ENCODE data around the gene E2F2. TPM values are rescaled to one million over a fixed set of nuclear protein-coding genes. Genes with fewer than 3 reads are reported as not detected.
"Not testable (repeated sequence)": the region's sequence is repeated elsewhere in the genome, so short reads cannot be mapped to it uniquely, and the experiment has no call there.

E2F2 gene
- total RNA-seq, 1 donor from 2014 or later, result 0.72 TPM

GRCh38 chr1:23505851-23506250 lies 25.2 kb downstream of the E2F2 start:
- H3K27me3 Mint-ChIP-seq (ENCODE audit: low read depth), result no peaks in the 10 kb centered on the region
- no peak overlapping the region for H3K27ac Mint-ChIP-seq (ENCODE audit: unreplicated experiment)
- peaks cover 1% of the 10 kb centered on the region for H3K36me3 Mint-ChIP-seq (ENCODE audit: low read depth)
- no peaks in the 10 kb centered on the region for H3K4me1 Mint-ChIP-seq (ENCODE audit: low read depth)
- no peak overlapping the region for H3K4me3 Mint-ChIP-seq (ENCODE audit: unreplicated experiment)
- no peak for DNase-seq (ENCODE audit: low spot score)
- no peaks in the 10 kb centered on the region for H3K9me3 Mint-ChIP-seq (ENCODE audit: low read depth)
- no peak for TF ChIP-seq CTCF (IDR thresholded peaks at IDR 0.05)

- H3K4me3 Mint-ChIP-seq (ENCODE audit: unreplicated experiment); DNase-seq (ENCODE audit: low spot score); H3K27me3 Mint-ChIP-seq (ENCODE audit: low read depth); H3K9me3 Mint-ChIP-seq (ENCODE audit: low read depth); H3K4me1 Mint-ChIP-seq (ENCODE audit: low read depth); H3K27ac Mint-ChIP-seq (ENCODE audit: unreplicated experiment); H3K36me3 Mint-ChIP-seq (ENCODE audit: low read depth): not testable (repeated sequence)
Measured at GRCh38 chr1:23504156-23504555, 26.9 kb downstream of the E2F2 start.

- no peak overlapping the region for H3K27ac Mint-ChIP-seq (ENCODE audit: unreplicated experiment)
- DNase-seq (ENCODE audit: low spot score), result no peak
- H3K4me1 Mint-ChIP-seq (ENCODE audit: low read depth), result no peaks in the 10 kb centered on the region
- H3K9me3 Mint-ChIP-seq (ENCODE audit: low read depth), result no peaks in the 10 kb centered on the region
- H3K36me3 Mint-ChIP-seq (ENCODE audit: low read depth), result no peaks in the 10 kb centered on the region
- no peak for TF ChIP-seq CTCF (IDR thresholded peaks at IDR 0.05)
- no peak overlapping the region for H3K4me3 Mint-ChIP-seq (ENCODE audit: unreplicated experiment)
- no peaks in the 10 kb centered on the region for H3K27me3 Mint-ChIP-seq (ENCODE audit: low read depth)
Measured at GRCh38 chr1:23502951-23503350, 28.1 kb downstream of the E2F2 start.

DNA sequence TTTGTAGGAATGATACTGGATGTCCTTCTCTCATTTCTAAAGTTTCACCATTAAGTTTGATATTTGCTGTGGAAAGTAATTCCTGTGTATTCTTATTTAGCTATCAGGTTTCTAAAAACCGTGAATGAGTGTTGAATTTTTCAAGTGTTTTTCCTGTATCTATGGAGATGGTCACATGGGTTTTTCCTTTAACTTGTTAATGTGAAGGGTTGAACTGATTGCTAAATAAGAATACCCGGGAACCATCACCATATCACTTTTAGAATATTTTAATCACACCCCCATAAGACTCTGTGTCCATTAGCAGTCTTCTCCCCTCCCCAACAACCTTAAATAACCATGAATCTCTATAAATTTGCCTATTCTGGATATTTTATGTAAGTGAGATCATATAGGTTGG lies 30.6 kb downstream of the E2F2 start:
- Mint-ChIP-seq H3K9me3 (ENCODE audit: low read depth) (no peaks in the 10 kb centered on the region), H3K36me3 (ENCODE audit: low read depth) (no peaks in the 10 kb centered on the region), H3K27ac (ENCODE audit: unreplicated experiment) (no peak overlapping the region), H3K4me3 (ENCODE audit: unreplicated experiment) (no peak overlapping the region), H3K4me1 (ENCODE audit: low read depth) (no peaks in the 10 kb centered on the region), H3K27me3 (ENCODE audit: low read depth) (no peaks in the 10 kb centered on the region)
- no peak for DNase-seq (ENCODE audit: low spot score)
- no peak for TF ChIP-seq CTCF (IDR thresholded peaks at IDR 0.05)

DNA sequence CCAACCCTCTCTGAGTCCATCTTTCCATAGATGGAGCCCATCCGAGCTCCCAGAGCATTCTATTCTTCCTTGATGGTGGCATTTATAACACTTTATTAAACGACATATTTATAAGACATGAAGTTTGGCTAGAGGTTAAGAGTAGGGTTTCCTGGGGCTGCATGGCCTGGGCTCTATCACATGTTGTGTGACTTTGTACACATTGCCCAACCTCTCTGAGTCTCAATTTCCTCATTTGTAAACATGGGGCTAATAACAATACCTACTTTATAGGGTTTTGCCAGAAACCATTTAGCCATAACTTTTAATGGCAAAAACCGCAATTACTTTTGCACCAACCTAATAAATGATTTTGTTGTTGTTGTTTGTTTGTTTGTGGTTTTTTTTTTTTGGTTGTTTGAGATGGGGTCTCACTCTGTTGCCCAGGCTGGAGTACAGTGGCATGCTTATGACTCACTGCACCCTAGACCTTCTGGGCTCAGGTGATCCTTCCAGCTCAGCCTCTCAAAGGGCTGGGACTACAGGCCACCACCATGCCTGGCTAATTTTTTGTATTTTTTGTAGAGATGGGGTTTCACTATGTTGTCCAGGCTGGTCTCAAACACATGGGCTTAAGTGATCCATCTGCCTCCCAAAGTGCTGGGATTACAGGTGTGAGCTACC lies 33.1 kb downstream of the E2F2 start:
- Mint-ChIP-seq H3K36me3 (ENCODE audit: low read depth) (no peaks in the 10 kb centered on the region), H3K4me1 (ENCODE audit: low read depth) (no peaks in the 10 kb centered on the region), H3K4me3 (ENCODE audit: unreplicated experiment) (no peak overlapping the region), H3K27me3 (ENCODE audit: low read depth) (peaks cover 2% of the 10 kb centered on the region), H3K9me3 (ENCODE audit: low read depth) (no peaks in the 10 kb centered on the region), H3K27ac (ENCODE audit: unreplicated experiment) (no peak overlapping the region)
- no peak for DNase-seq (ENCODE audit: low spot score)
- TF ChIP-seq CTCF (IDR thresholded peaks at IDR 0.05), result no peak

- Mint-ChIP-seq H3K27me3 (ENCODE audit: low read depth) (peaks cover 2% of the 10 kb centered on the region), H3K36me3 (ENCODE audit: low read depth) (no peaks in the 10 kb centered on the region), H3K27ac (ENCODE audit: unreplicated experiment) (no peak overlapping the region), H3K4me1 (ENCODE audit: low read depth) (no peaks in the 10 kb centered on the region), H3K9me3 (ENCODE audit: low read depth) (no peaks in the 10 kb centered on the region), H3K4me3 (ENCODE audit: unreplicated experiment) (no peak overlapping the region)
- DNase-seq (ENCODE audit: low spot score), result no peak
- TF ChIP-seq CTCF (IDR thresholded peaks at IDR 0.05), result no peak
Measured at GRCh38 chr1:23496490-23497181, 34.4 kb downstream of the E2F2 start.

GRCh38 chr1:23494836-23495235 lies 36.2 kb downstream of the E2F2 start:
- not testable (repeated sequence) for H3K36me3 Mint-ChIP-seq (ENCODE audit: low read depth); DNase-seq (ENCODE audit: low spot score); H3K9me3 Mint-ChIP-seq (ENCODE audit: low read depth); H3K4me3 Mint-ChIP-seq (ENCODE audit: unreplicated experiment); H3K27ac Mint-ChIP-seq (ENCODE audit: unreplicated experiment); H3K27me3 Mint-ChIP-seq (ENCODE audit: low read depth); H3K4me1 Mint-ChIP-seq (ENCODE audit: low read depth)

DNA sequence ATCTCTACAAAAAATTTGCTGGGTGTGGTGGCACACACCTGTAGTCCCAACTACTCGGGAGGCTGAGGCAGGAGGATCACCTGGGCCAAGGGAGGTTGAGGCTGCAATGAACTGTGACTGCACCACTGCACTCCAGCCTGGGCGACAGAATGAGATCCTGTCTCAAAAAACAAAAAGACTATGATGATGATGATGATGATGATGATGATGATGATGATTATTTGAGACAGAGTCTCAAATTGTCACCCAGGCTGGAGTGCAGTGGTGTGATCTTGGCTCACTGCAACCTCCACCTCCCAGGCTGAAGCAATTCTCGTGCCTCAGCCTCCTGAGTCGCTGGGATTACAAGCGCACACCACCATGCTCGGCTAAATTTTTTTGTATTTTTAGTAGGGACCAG lies 38.3 kb downstream of the E2F2 start:
- H3K27me3 Mint-ChIP-seq (ENCODE audit: low read depth), result peaks cover 10% of the 10 kb centered on the region
- H3K9me3 Mint-ChIP-seq (ENCODE audit: low read depth); H3K4me1 Mint-ChIP-seq (ENCODE audit: low read depth); DNase-seq (ENCODE audit: low spot score); H3K36me3 Mint-ChIP-seq (ENCODE audit: low read depth); H3K27ac Mint-ChIP-seq (ENCODE audit: unreplicated experiment); H3K4me3 Mint-ChIP-seq (ENCODE audit: unreplicated experiment): not testable (repeated sequence)
